ENCODE data around the gene SAMD11. TPM values are rescaled to one million over a fixed set of nuclear protein-coding genes. Genes with fewer than 3 reads are reported as not detected.

Gene SAMD11
- total and polyA plus RNA-seq, 4 donors = 0.51 to 4.1 (median 1.3) TPM

DNA sequence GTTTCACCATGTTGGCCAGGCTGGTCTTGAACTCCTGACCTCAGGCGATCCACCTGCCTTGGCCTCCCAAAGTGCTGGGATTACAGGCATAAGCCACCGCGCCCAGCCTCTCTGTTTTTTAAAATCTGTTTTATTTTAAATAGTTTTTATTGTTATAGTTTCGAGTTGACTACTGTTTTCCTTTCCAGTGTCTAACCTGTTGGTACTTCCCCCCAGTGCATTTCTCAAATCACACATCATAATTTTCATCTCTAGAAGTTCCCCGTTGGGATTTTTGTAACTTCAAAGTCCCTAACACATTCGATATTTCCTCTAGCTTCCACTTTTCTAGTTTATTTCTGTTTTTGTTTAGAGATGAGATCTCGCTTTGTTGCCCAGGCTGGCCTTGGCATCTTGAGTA, 68.6 kb downstream of the SAMD11 start:
- 86% methylated on average over 7 of the region's 7 CpGs for WGBS
- TF ChIP-seq, protein P1, sequence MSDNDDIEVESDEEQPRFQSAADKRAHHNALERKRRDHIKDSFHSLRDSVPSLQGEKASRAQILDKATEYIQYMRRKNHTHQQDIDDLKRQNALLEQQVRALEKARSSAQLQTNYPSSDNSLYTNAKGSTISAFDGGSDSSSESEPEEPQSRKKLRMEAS (IDR thresholded peaks at IDR 0.05) = no peak
- no peak for TF ChIP-seq SP1 (IDR thresholded peaks at IDR 0.05)
- DNase-seq (ENCODE audit: low spot score) = no peak

DNA sequence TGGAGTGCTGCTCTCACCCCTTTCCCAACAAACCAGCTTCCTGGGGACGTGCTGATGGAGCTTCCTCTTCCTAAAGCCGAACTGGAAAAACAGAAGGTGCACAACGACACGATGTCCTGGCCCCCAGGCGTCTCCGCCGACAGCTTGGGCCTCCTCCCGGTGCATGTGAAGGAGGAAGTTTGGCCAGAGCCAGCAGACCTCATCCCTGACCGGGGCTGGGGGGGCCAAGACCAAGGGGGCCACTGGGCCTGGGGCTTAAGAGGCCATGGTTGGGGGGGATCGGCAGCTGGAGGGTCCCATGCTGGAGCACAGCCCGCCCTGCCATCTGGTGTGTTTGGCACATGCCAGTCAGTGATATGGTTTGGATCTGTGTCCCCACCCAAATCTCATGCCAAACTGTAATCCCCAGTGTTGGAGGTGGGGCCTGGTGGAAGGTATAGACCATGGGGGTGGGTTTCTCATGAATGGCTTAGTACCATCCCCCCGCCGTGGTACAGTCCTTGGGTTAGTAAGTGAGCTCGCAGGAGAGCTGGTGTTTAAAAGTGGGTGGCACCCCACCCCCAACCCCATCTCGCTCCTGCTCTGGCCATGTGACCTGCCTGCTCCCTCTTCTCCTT, 69.8 kb downstream of the SAMD11 start:
- DNase-seq (ENCODE audit: low spot score) = no peak
- Histone ChIP-seq H3K9me3 (ENCODE audit: control insufficient read depth in 4 of 4, low read length in 3 of 4) (peaks cover 0 to 6% (median 4%) of the 10 kb centered on the region in 4 donors), H3K4me1 (ENCODE audit: control insufficient read depth in 4 of 4, insufficient read depth in 4 of 4, low read length in 3 of 4) (peaks cover 0 to 11% (median 0%) of the 10 kb centered on the region in 4 donors), H3K4me3 (ENCODE audit: low read depth in 1 of 3, low read length in 3 of 3) (no peak overlapping the region), H3K27ac (ENCODE audit: low read depth in 1 of 2, low read length in 2 of 2) (no peak overlapping the region), H3K9ac (ENCODE audit: low read depth in 1 of 2, low read length in 2 of 2) (no peak overlapping the region), H3K36me3 (ENCODE audit: control insufficient read depth in 4 of 4, insufficient read depth in 3 of 4, low read depth in 1 of 4, low read length in 3 of 4) (peaks cover 0 to 1% (median 0%) of the 10 kb centered on the region in 4 donors), H3K27me3 (ENCODE audit: control insufficient read depth in 4 of 4, insufficient read depth in 4 of 4, low read length in 3 of 4) (peaks cover 0 to 2% (median 1%) of the 10 kb centered on the region in 4 donors)
- WGBS = 82% methylated on average over 15 of the region's 15 CpGs
- TF ChIP-seq TAF1 (conservative IDR thresholded peaks at IDR 0.05) (no peak), RXRA (IDR thresholded peaks at IDR 0.05) (no peak)
- TF ChIP-seq, protein P2, sequence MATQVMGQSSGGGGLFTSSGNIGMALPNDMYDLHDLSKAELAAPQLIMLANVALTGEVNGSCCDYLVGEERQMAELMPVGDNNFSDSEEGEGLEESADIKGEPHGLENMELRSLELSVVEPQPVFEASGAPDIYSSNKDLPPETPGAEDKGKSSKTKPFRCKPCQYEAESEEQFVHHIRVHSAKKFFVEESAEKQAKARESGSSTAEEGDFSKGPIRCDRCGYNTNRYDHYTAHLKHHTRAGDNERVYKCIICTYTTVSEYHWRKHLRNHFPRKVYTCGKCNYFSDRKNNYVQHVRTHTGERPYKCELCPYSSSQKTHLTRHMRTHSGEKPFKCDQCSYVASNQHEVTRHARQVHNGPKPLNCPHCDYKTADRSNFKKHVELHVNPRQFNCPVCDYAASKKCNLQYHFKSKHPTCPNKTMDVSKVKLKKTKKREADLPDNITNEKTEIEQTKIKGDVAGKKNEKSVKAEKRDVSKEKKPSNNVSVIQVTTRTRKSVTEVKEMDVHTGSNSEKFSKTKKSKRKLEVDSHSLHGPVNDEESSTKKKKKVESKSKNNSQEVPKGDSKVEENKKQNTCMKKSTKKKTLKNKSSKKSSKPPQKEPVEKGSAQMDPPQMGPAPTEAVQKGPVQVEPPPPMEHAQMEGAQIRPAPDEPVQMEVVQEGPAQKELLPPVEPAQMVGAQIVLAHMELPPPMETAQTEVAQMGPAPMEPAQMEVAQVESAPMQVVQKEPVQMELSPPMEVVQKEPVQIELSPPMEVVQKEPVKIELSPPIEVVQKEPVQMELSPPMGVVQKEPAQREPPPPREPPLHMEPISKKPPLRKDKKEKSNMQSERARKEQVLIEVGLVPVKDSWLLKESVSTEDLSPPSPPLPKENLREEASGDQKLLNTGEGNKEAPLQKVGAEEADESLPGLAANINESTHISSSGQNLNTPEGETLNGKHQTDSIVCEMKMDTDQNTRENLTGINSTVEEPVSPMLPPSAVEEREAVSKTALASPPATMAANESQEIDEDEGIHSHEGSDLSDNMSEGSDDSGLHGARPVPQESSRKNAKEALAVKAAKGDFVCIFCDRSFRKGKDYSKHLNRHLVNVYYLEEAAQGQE (IDR thresholded peaks at IDR 0.05) = no peak

More for the DNA sequence above, 68.6 kb downstream of the SAMD11 start:
- no peak overlapping the region for H3K27ac ChIP-seq (ENCODE audit: low read depth in 1 of 2, low read length in 2 of 2)
- peaks cover 0 to 1% (median 0%) of the 10 kb centered on the region in 4 donors for H3K36me3 ChIP-seq (ENCODE audit: control insufficient read depth in 4 of 4, insufficient read depth in 3 of 4, low read depth in 1 of 4, low read length in 3 of 4)
- peaks cover 0 to 6% (median 4%) of the 10 kb centered on the region in 4 donors for H3K9me3 ChIP-seq (ENCODE audit: control insufficient read depth in 4 of 4, low read length in 3 of 4)
- no peak overlapping the region for H3K9ac ChIP-seq (ENCODE audit: low read depth in 1 of 2, low read length in 2 of 2)
- peaks cover 0 to 2% (median 0%) of the 10 kb centered on the region in 4 donors for H3K27me3 ChIP-seq (ENCODE audit: control insufficient read depth in 4 of 4, insufficient read depth in 4 of 4, low read length in 3 of 4)
- H3K4me1 ChIP-seq (ENCODE audit: control insufficient read depth in 4 of 4, insufficient read depth in 4 of 4, low read length in 3 of 4) = peaks cover 0 to under 1% (median 0%) of the 10 kb centered on the region in 4 donors
- no peak overlapping the region for H3K4me3 ChIP-seq (ENCODE audit: low read depth in 1 of 3, low read length in 3 of 3)

Small RNAs within 50 kb of the gene (small RNA-seq; reads per million reads assigned to genes)
- not detected for gene AL645608.4

Other genes starting within 250 kb of the SAMD11 start
- gene OR4F16, start 237.3 kb upstream of the SAMD11 start, total RNA-seq = 1 to 10 TPM in 1 of 2 donors, not detected in 1; 1.3 TPM
- not detected for gene OR4F16, start 237.3 kb upstream of the SAMD11 start, polyA plus RNA-seq
- gene NOC2L, start 35.3 kb downstream of the SAMD11 start, total RNA-seq = 10 to 100 TPM; 28.7 to 34.5 TPM
- gene NOC2L, start 35.3 kb downstream of the SAMD11 start, polyA plus RNA-seq = 10 to 100 TPM; 17.1 to 31.3 TPM
- gene KLHL17, start 36.7 kb downstream of the SAMD11 start, total RNA-seq = 1 to 10 TPM in 1 of 2 donors, under 1 TPM in 1; 0.98 to 5.4 TPM
- 1 to 10 TPM; 1.2 to 3.0 TPM for gene KLHL17, start 36.7 kb downstream of the SAMD11 start, polyA plus RNA-seq
- gene PLEKHN1, start 42.6 kb downstream of the SAMD11 start, total RNA-seq = under 1 TPM in 1 of 2 donors, not detected in 1; 0.17 TPM
- gene PLEKHN1, start 42.6 kb downstream of the SAMD11 start, polyA plus RNA-seq = under 1 TPM in 1 of 2 donors, not detected in 1; 0.18 TPM
- under 1 TPM in 1 of 2 donors, not detected in 1; under 0.01 TPM for gene PERM1, start 58.2 kb downstream of the SAMD11 start, total RNA-seq
- under 1 TPM in 1 of 2 donors, not detected in 1; 0.06 TPM for gene PERM1, start 58.2 kb downstream of the SAMD11 start, polyA plus RNA-seq
- 1 to 10 TPM in 1 of 2 donors, under 1 TPM in 1; 0.93 to 1.7 TPM for gene HES4, start 76.2 kb downstream of the SAMD11 start, total RNA-seq
- gene HES4, start 76.2 kb downstream of the SAMD11 start, polyA plus RNA-seq = 1 to 10 TPM; 1.7 to 1.9 TPM
- gene ISG15, start 89.6 kb downstream of the SAMD11 start, total RNA-seq = 10 to 100 TPM in 1 of 2 donors, 1 to 10 TPM in 1; 9.3 to 30.1 TPM
- 10 to 100 TPM; 82.8 to 89.4 TPM for gene ISG15, start 89.6 kb downstream of the SAMD11 start, polyA plus RNA-seq
- gene AGRN, start 96.2 kb downstream of the SAMD11 start, total RNA-seq = 10 to 100 TPM; 15.7 to 22.4 TPM
- gene AGRN, start 96.2 kb downstream of the SAMD11 start, polyA plus RNA-seq = 10 to 100 TPM in 1 of 2 donors, 1 to 10 TPM in 1; 1.8 to 18.1 TPM
- gene RNF223, start 150.4 kb downstream of the SAMD11 start, total RNA-seq = under 1 TPM in 1 of 2 donors, not detected in 1; 0.14 TPM
- gene RNF223, start 150.4 kb downstream of the SAMD11 start, polyA plus RNA-seq = not detected
- gene C1orf159, start 192.2 kb downstream of the SAMD11 start, total RNA-seq = 1 to 10 TPM; 3.9 to 7.0 TPM
- 1 to 10 TPM; 4.5 to 4.8 TPM for gene C1orf159, start 192.2 kb downstream of the SAMD11 start, polyA plus RNA-seq
- gene TTLL10, start 250.0 kb downstream of the SAMD11 start, total RNA-seq = not detected
- not detected for gene TTLL10, start 250.0 kb downstream of the SAMD11 start, polyA plus RNA-seq